GM12878 (cell line): Measurements from ENCODE around the gene VSIG10. TPM values are rescaled to one million over a fixed set of nuclear protein-coding genes. Genes with fewer than 3 reads are reported as not detected.

Source experiments
- ATAC-seq: fragments of 200-7000 bp; cut with Tn5 transposase; 3 replicates; pipeline ENCODE4 v1.9.1; 2020; ENCODE audit warnings: mild to moderate bottlenecking, moderate library complexity
- BruUV-seq: library from RNA; stranded (reverse); fragments of 400-500 nt; replicated peaks from 2 replicates; lab custom pipeline; 2021; lab: Mats Ljungman, UMichigan
- CTCF ChIA-PET: fragments of 300-600 bp; sonication (Branson Sonifier 250); formaldehyde crosslinking; extraction: SDS; loops from one replicate; lab custom pipeline; 2021; ENCODE audit warnings: inconsistent platforms; lab: Yijun Ruan, JAX
- POLR2A ChIA-PET: fragments of 350-600 bp; formaldehyde crosslinking; extraction: SDS; loops from one replicate; lab custom pipeline; 2021; ENCODE audit warnings: inconsistent platforms; lab: Charles Lee
- RAD21 ChIA-PET: fragments of 300-600 bp; sonication (Branson Sonifier 250); formaldehyde crosslinking; loops from one replicate; lab custom pipeline; 2023; ENCODE audit warnings: antibody characterized with exemption; ENCODE audit not compliant: unreplicated experiment; lab: Charles Lee
- SMC1A ChIA-PET: fragments of 300-600 bp; sonication (Branson Sonifier 250); formaldehyde crosslinking; loops from one replicate; lab custom pipeline; 2023; ENCODE audit not compliant: unreplicated experiment, uncharacterized antibody; lab: Charles Lee
- DNase-seq: peaks from one replicate; pipeline ENCODE4 v3.0.0-alpha.2; 2011; ENCODE audit warnings: low read depth, low spot score
- FAIRE-seq: peaks from 3 replicates; lab custom pipeline; 2011; peaks lifted over from hg19 to GRCh38; lab: Jason Lieb, UNC
- H2AFZ ChIP-seq: 2 replicates; pipeline ENCODE4 v1.6.0; 2011; ENCODE audit warnings: low read depth, low read length, control low read depth; ENCODE audit not compliant: control insufficient read depth
- H3K27ac ChIP-seq: 2 replicates; pipeline ENCODE4 v1.5.1; 2011; ENCODE audit warnings: control low read depth; ENCODE audit not compliant: control insufficient read depth, insufficient read depth
- H3K27me3 ChIP-seq, 2 experiments: replicated peaks in 1 of 2; 2 replicates each; pipeline versions ENCODE4 v1.6.0 to v1.6.1; 2011; ENCODE audit warnings: low read length in 1 of 2; ENCODE audit not compliant: control insufficient read depth in 2 of 2, insufficient read depth in 2 of 2
- H3K36me3 ChIP-seq, 2 experiments: 2 replicates each; pipeline ENCODE4 v1.5.1; 2011; ENCODE audit warnings: low read length in 1 of 2; ENCODE audit not compliant: control insufficient read depth in 2 of 2, insufficient read depth in 2 of 2
- H3K4me1 ChIP-seq: 2 replicates; pipeline ENCODE4 v1.6.1; 2011; ENCODE audit warnings: mild to moderate bottlenecking, low read length, moderate library complexity, mixed read lengths; ENCODE audit not compliant: control insufficient read depth, insufficient read depth
- H3K4me2 ChIP-seq: 2 replicates; pipeline ENCODE4 v1.6.0; 2011; ENCODE audit warnings: control low read depth; ENCODE audit not compliant: control insufficient read depth, insufficient read depth
- H3K4me3 ChIP-seq: fragments of 200-600 bp; sonication (generic); 2 replicates; pipeline ENCODE4 v1.5.1; 2016
- H3K79me2 ChIP-seq: 2 replicates; pipeline ENCODE4 v1.6.0; 2011; ENCODE audit warnings: low read length; ENCODE audit not compliant: control insufficient read depth, insufficient read depth
- H3K9ac ChIP-seq: 2 replicates; pipeline ENCODE4 v1.8.0; 2011; ENCODE audit warnings: low read length, control low read depth, mixed read lengths; ENCODE audit not compliant: control insufficient read depth, insufficient read depth
- H3K9me3 ChIP-seq: replicated peaks from 3 replicates; pipeline ENCODE4 v1.5.1; 2011; ENCODE audit warnings: mild to moderate bottlenecking, low read length; ENCODE audit not compliant: control insufficient read depth, insufficient read depth
- H4K20me1 ChIP-seq: 2 replicates; pipeline ENCODE4 v1.6.0; 2011; ENCODE audit not compliant: control insufficient read depth, insufficient read depth
- FOXK2 ChIP-seq: fragments of 450-650 bp; IDR thresholded peaks from 2 replicates; pipeline ENCODE4 v1.6.1; 2017; ENCODE audit warnings: mild to moderate bottlenecking, moderate library complexity
- HCFC1 ChIP-seq: fragments of 150-350 bp; IDR thresholded peaks from 2 replicates; pipeline ENCODE4 v1.6.1; 2014; ENCODE audit warnings: low read length
- MXI1 ChIP-seq: fragments of 150-350 bp; IDR thresholded peaks from 2 replicates; pipeline ENCODE4 v1.6.1; 2011; ENCODE audit warnings: low read depth, mild to moderate bottlenecking, inconsistent platforms, low read length, improper control_type of control experiment
- RAD21 ChIP-seq: IDR thresholded peaks from 2 replicates; pipeline ENCODE4 v1.6.1; 2011; ENCODE audit warnings: mild to moderate bottlenecking, low read depth, low read length, moderate library complexity; ENCODE audit not compliant: insufficient read depth
- RELA ChIP-seq: fragments of 450-650 bp; IDR thresholded peaks from 2 replicates; pipeline ENCODE4 v1.8.0; 2014; ENCODE audit warnings: borderline replicate concordance; ENCODE audit not compliant: partially characterized antibody
- SMAD5 ChIP-seq: IDR thresholded peaks from 2 replicates; pipeline ENCODE4 v1.6.1; 2016; ENCODE audit warnings: antibody characterized with exemption, low read depth
- SPI1 ChIP-seq: IDR thresholded peaks from 2 replicates; pipeline ENCODE4 v1.6.1; 2011; ENCODE audit warnings: low read depth, mild to moderate bottlenecking, low read length, moderate library complexity, borderline replicate concordance; ENCODE audit not compliant: insufficient read depth
- WGBS: methylation state at CpG from one replicate; pipeline ENCODE4 v1.1.6; 2016; ENCODE audit warnings: low lambda C conversion rate; ENCODE audit not compliant: insufficient replicate concordance, insufficient coverage; ENCODE audit errors: missing lambda C conversion rate; 5-methylcytosine and 5-hydroxymethylcytosine counted together
- in situ Hi-C: fragments of 300-500 bp; cut with MboI; formaldehyde crosslinking; loops from 9 replicates; pipeline ENCODE4 v1.14.3; 2018; ENCODE audit warnings: mixed read lengths
- intact Hi-C: fragments of 100-400 bp; cut with micrococcal nuclease; formaldehyde crosslinking; loops from one replicate; pipeline ENCODE4 v1.14.2; 2022; ENCODE audit not compliant: unreplicated experiment
- polyA plus RNA-seq, 11 experiments: library from polyadenylated mRNA; depleted of rRNA in 4 of 11; unstranded in 6 of 11; stranded (reverse) in 5 of 11; fragments of >200 nt; fragmentation: Nextera tagmentation in 4 of 11; fragmentation: Illumina TruSeq in 1 of 11; extraction: Ambion mirVana in 4 of 11; extraction: Trizol in 1 of 11; gene quantifications; 1 replicate in 1 of 11; 2 replicates in 10 of 11; pipeline versions ENCODE4 v1.2.1 to v1.2.3, GENCODE V29; 2011 to 2016; ENCODE audit warnings: inconsistent platforms in 2 of 11, missing spikeins in 2 of 11, low read depth in 1 of 11
- total RNA-seq, 4 experiments: library from RNA; depleted of rRNA in 3 of 4; stranded (reverse); fragments of >200 nt in 3 of 4; fragmentation: Illumina TruSeq in 1 of 4; extraction: Trizol in 1 of 4; gene quantifications; 2 replicates each; pipeline versions ENCODE4 v1.2.1 to v1.2.3, GENCODE V29; 2013 to 2021
- TF ChIP-seq, protein P1 (sequence below), 3 experiments: IDR thresholded peaks in 2 of 3; conservative IDR thresholded peaks in 1 of 3; 2 replicates each; pipeline ENCODE4 v1.5.1; 2011; ENCODE audit warnings: low read depth in 3 of 3, low read length in 3 of 3, mild to moderate bottlenecking in 3 of 3, control low read depth in 2 of 3, moderate library complexity in 2 of 3, inconsistent platforms in 1 of 3, mixed read lengths in 1 of 3; ENCODE audit not compliant: control insufficient read depth in 2 of 3, insufficient read depth in 1 of 3; ENCODE audit errors: extremely low read depth in 1 of 3

VSIG10 gene
- total and polyA plus RNA-seq, 10 of the 15 experiments (the other 5 are each of a cell fraction or from before 2014, with no cell fraction given), result 3.4 to 10.2 (median 5.8) TPM

DNA sequence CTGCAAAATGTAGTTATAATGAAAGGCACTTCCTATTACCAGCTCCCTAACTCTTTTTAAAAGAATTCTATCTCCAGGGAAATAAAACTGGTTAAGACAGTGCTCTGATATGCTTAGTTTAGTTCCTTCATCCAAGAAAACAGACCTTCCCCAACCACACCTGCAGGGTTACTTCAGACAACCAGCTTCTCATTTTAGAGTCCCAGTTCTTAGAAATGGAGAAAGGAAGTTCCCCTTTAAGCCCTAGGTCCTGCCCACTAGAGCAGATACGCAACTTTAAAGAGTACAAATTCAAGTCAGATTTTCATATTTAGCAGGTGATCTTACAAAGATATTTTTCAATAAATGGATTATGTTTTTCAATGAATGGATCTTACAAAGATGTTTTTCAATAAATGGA, 38.4 kb downstream of the VSIG10 start:
- SMC1A ChIA-PET, result interaction anchor here (1.2 to 1.8 kb wide), 5 partner anchors 12 to 190 kb away, joined by 3 to 10 read pairs (median 4); no protein-coding TSS in a partner anchor
- Histone ChIP-seq H3K79me2 (peaks cover 17% of the 10 kb centered on the region), H3K9ac (no peak overlapping the region), H3K4me1 (peaks cover 13% of the 10 kb centered on the region), H3K27ac (no peak overlapping the region), H3K27me3 (no peaks in the 10 kb centered on the region), H2AFZ (no peak overlapping the region; the same call in none of the 2 replicates), H3K4me2 (0 out of 2 replicates have a peak overlapping the region, but pooled peaks have one; percentile 23), H3K36me3 (no peaks in the 10 kb centered on the region), H3K4me3 (no peak overlapping the region), H3K9me3 (no peaks in the 10 kb centered on the region), H4K20me1 (no peaks in the 10 kb centered on the region)
- ATAC-seq, result peak; percentile 20; the same call in 1 of the 3 replicates
- 61% methylated on average over 1 of the region's 1 CpG for WGBS
- DNase-seq, result no peak
- FAIRE-seq, result no peak
- 0 out of 2 replicates have a peak, but pooled peaks have one; percentile 8 for TF ChIP-seq SPI1
- no peak for TF ChIP-seq FOXK2
- TF ChIP-seq SMAD5, result no peak
- no peak for TF ChIP-seq HCFC1
- TF ChIP-seq RELA, result no peak
- CTCF ChIA-PET, result interaction anchor here (0.6 to 5.3 kb wide), 13 partner anchors 10 to 1662 kb away, joined by 3 to 42 read pairs (median 4); partner anchors contain the start of gene SUDS3
- no TSS peak for BruUV-seq
- POLR2A ChIA-PET, result interaction anchor here (0.7 kb wide), 1 partner anchor 72 kb away, joined by 4 read pairs; no protein-coding TSS in a partner anchor
- intact Hi-C loops, result no loop called here
- in situ Hi-C loops, result no loop called here
- RAD21 ChIA-PET, result interaction anchor here (1.0 to 2.7 kb wide), 6 partner anchors 9 to 310 kb away, joined by 3 to 8 read pairs (median 3); partner anchors contain the start of gene PEBP1

DNA sequence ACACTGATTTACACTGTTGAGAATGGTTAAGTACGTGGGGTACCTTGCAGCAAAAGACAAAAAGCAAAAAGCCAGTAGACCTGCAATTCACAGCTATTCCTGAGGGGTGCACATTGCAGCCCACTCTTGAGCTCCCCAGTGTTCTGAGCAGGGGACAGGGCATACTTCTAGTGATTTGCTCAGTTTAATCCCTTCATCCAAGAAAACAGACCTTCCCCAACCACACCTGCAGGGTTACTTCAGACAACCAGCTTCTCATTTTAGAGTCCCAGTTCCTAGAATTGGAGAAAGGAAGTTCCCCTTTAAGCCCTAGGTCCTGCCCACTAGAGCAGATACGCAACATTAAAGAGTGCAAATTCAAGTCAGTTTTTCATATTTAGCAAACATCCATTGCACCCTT, 39.2 kb downstream of the VSIG10 start:
- BruUV-seq, result no TSS peak
- peak overlapping the region; percentile 23; the same call in 1 of the 2 replicates for H3K4me2 ChIP-seq
- H3K27ac ChIP-seq, result no peak overlapping the region
- peaks cover 13% of the 10 kb centered on the region for H3K4me1 ChIP-seq
- ChIA-PET SMC1A (interaction anchor here (0.6 to 1.8 kb wide), 14 partner anchors 10 to 311 kb away, joined by 3 to 10 read pairs (median 3); partner anchors contain the start of gene SUDS3), RAD21 (interaction anchor here (1.1 to 2.7 kb wide), 6 partner anchors 20 to 312 kb away, joined by 3 to 8 read pairs (median 4); partner anchors contain the start of genes PEBP1 and SUDS3), POLR2A (interaction anchor here (0.8 to 1.4 kb wide), 4 partner anchors 17 to 180 kb away, joined by 3 to 6 read pairs (median 4); no protein-coding TSS in a partner anchor), CTCF (interaction anchor here (0.8 to 5.3 kb wide), 17 partner anchors 9 to 341 kb away, joined by 3 to 42 read pairs (median 4); partner anchors contain the start of genes RFC5 and SUDS3)
- no peaks in the 10 kb centered on the region for H3K9me3 ChIP-seq
- no peak overlapping the region for H3K4me3 ChIP-seq
- H3K36me3 ChIP-seq, result no peaks in the 10 kb centered on the region
- H4K20me1 ChIP-seq, result no peaks in the 10 kb centered on the region
- 2% methylated on average over 2 of the region's 2 CpGs for WGBS
- intact Hi-C loops, result no loop called here
- ATAC-seq (peak; percentile 60), DNase-seq (no peak), FAIRE-seq (peak; percentile 61)
- no peak overlapping the region for H2AFZ ChIP-seq
- TF ChIP-seq SPI1, result peak; percentile 4; the same call in 1 of the 2 replicates
- TF ChIP-seq, protein P1, sequence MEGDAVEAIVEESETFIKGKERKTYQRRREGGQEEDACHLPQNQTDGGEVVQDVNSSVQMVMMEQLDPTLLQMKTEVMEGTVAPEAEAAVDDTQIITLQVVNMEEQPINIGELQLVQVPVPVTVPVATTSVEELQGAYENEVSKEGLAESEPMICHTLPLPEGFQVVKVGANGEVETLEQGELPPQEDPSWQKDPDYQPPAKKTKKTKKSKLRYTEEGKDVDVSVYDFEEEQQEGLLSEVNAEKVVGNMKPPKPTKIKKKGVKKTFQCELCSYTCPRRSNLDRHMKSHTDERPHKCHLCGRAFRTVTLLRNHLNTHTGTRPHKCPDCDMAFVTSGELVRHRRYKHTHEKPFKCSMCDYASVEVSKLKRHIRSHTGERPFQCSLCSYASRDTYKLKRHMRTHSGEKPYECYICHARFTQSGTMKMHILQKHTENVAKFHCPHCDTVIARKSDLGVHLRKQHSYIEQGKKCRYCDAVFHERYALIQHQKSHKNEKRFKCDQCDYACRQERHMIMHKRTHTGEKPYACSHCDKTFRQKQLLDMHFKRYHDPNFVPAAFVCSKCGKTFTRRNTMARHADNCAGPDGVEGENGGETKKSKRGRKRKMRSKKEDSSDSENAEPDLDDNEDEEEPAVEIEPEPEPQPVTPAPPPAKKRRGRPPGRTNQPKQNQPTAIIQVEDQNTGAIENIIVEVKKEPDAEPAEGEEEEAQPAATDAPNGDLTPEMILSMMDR (IDR thresholded peaks at IDR 0.05 in 2 of 3, conservative IDR thresholded peaks at IDR 0.05 in 1 of 3; ENCODE audit: control insufficient read depth in 2 of 3, extremely low read depth in 1 of 3, insufficient read depth in 1 of 3, low read depth in 3 of 3, low read length in 3 of 3), result peak; percentile 18 to 53 (median 39); a peak in 4 of 6 replicates
- TF ChIP-seq MXI1, result no peak
- TF ChIP-seq RAD21, result peak; percentile 9; the same call in 1 of the 2 replicates
- H3K27me3 ChIP-seq, result no peaks in the 10 kb centered on the region
- H3K9ac ChIP-seq, result no peak overlapping the region
- H3K79me2 ChIP-seq, result peaks cover 25% of the 10 kb centered on the region
- in situ Hi-C loops, result no loop called here
